Measurements from ENCODE around the gene NEAT1.

The NEAT1 gene

GRCh38 chr11:65399845-65400244, 22.8 kb upstream of the NEAT1 start:
- peaks cover 4% of the 10 kb centered on the region; the same call in 1 of the 2 replicates for H3K4me1 ChIP-seq (ENCODE audit: control insufficient read depth, insufficient read depth, low read length)
- no peak overlapping the region for H3K27ac ChIP-seq (ENCODE audit: low read depth, low read length)
- H3K9me3 ChIP-seq (ENCODE audit: control insufficient read depth, insufficient read depth, low read depth, low read length), result no peaks in the 10 kb centered on the region
- H3K4me3 ChIP-seq (ENCODE audit: low read depth, low read length), result no peak overlapping the region
- no peaks in the 10 kb centered on the region for H3K27me3 ChIP-seq (ENCODE audit: control insufficient read depth, insufficient read depth, low read length)
- H3K9ac ChIP-seq (ENCODE audit: low read length), result no peak overlapping the region
- H3K36me3 ChIP-seq (ENCODE audit: control insufficient read depth, insufficient read depth, low read length), result peaks cover 59% of the 10 kb centered on the region

- Histone ChIP-seq H3K9ac (ENCODE audit: low read length) (no peak overlapping the region), H3K36me3 (ENCODE audit: control insufficient read depth, insufficient read depth, low read length) (peaks cover 61% of the 10 kb centered on the region), H3K27ac (ENCODE audit: low read depth, low read length) (no peak overlapping the region), H3K4me3 (ENCODE audit: low read depth, low read length) (no peak overlapping the region), H3K27me3 (ENCODE audit: control insufficient read depth, insufficient read depth, low read length) (no peaks in the 10 kb centered on the region), H3K4me1 (ENCODE audit: control insufficient read depth, insufficient read depth, low read length) (peaks cover 4% of the 10 kb centered on the region; the same call in 1 of the 2 replicates), H3K9me3 (ENCODE audit: control insufficient read depth, insufficient read depth, low read depth, low read length) (no peaks in the 10 kb centered on the region)
Measured at GRCh38 chr11:65400307-65401072, 22.1 kb upstream of the NEAT1 start.

GRCh38 chr11:65401073-65401802, 21.4 kb upstream of the NEAT1 start:
- Histone ChIP-seq H3K36me3 (ENCODE audit: control insufficient read depth, insufficient read depth, low read length) (peaks cover 59% of the 10 kb centered on the region), H3K4me3 (ENCODE audit: low read depth, low read length) (no peak overlapping the region), H3K9me3 (ENCODE audit: control insufficient read depth, insufficient read depth, low read depth, low read length) (no peaks in the 10 kb centered on the region), H3K4me1 (ENCODE audit: control insufficient read depth, insufficient read depth, low read length) (peaks cover 4% of the 10 kb centered on the region; the same call in 1 of the 2 replicates), H3K27ac (ENCODE audit: low read depth, low read length) (no peak overlapping the region), H3K9ac (ENCODE audit: low read length) (no peak overlapping the region), H3K27me3 (ENCODE audit: control insufficient read depth, insufficient read depth, low read length) (no peaks in the 10 kb centered on the region)

- Histone ChIP-seq H3K27me3 (ENCODE audit: control insufficient read depth, insufficient read depth, low read length) (no peaks in the 10 kb centered on the region), H3K4me1 (ENCODE audit: control insufficient read depth, insufficient read depth, low read length) (peaks cover 4% of the 10 kb centered on the region; the same call in 1 of the 2 replicates), H3K4me3 (ENCODE audit: low read depth, low read length) (no peak overlapping the region), H3K27ac (ENCODE audit: low read depth, low read length) (no peak overlapping the region), H3K9ac (ENCODE audit: low read length) (no peak overlapping the region), H3K9me3 (ENCODE audit: control insufficient read depth, insufficient read depth, low read depth, low read length) (no peaks in the 10 kb centered on the region), H3K36me3 (ENCODE audit: control insufficient read depth, insufficient read depth, low read length) (peaks cover 58% of the 10 kb centered on the region)
Measured at GRCh38 chr11:65401803-65402248, 20.8 kb upstream of the NEAT1 start.

GRCh38 chr11:65402790-65403189, 19.8 kb upstream of the NEAT1 start:
- peaks cover 53% of the 10 kb centered on the region for H3K36me3 ChIP-seq (ENCODE audit: control insufficient read depth, insufficient read depth, low read length)
- no peak overlapping the region for H3K4me3 ChIP-seq (ENCODE audit: low read depth, low read length)
- H3K27me3 ChIP-seq (ENCODE audit: control insufficient read depth, insufficient read depth, low read length), result no peaks in the 10 kb centered on the region
- peaks cover 4% of the 10 kb centered on the region; the same call in 1 of the 2 replicates for H3K4me1 ChIP-seq (ENCODE audit: control insufficient read depth, insufficient read depth, low read length)
- no peak overlapping the region for H3K9ac ChIP-seq (ENCODE audit: low read length)
- no peak overlapping the region for H3K27ac ChIP-seq (ENCODE audit: low read depth, low read length)
- no peaks in the 10 kb centered on the region for H3K9me3 ChIP-seq (ENCODE audit: control insufficient read depth, insufficient read depth, low read depth, low read length)

- H3K27me3 ChIP-seq (ENCODE audit: control insufficient read depth, insufficient read depth, low read length), result no peaks in the 10 kb centered on the region
- no peaks in the 10 kb centered on the region for H3K9me3 ChIP-seq (ENCODE audit: control insufficient read depth, insufficient read depth, low read depth, low read length)
- no peak overlapping the region for H3K27ac ChIP-seq (ENCODE audit: low read depth, low read length)
- peaks cover 52% of the 10 kb centered on the region for H3K36me3 ChIP-seq (ENCODE audit: control insufficient read depth, insufficient read depth, low read length)
- H3K9ac ChIP-seq (ENCODE audit: low read length), result no peak overlapping the region
- peaks cover 4% of the 10 kb centered on the region; the same call in 1 of the 2 replicates for H3K4me1 ChIP-seq (ENCODE audit: control insufficient read depth, insufficient read depth, low read length)
- no peak overlapping the region for H3K4me3 ChIP-seq (ENCODE audit: low read depth, low read length)
Measured at GRCh38 chr11:65403607-65404121, 18.9 kb upstream of the NEAT1 start.

- Histone ChIP-seq H3K27ac (ENCODE audit: low read depth, low read length) (no peak overlapping the region), H3K36me3 (ENCODE audit: control insufficient read depth, insufficient read depth, low read length) (peaks cover 54% of the 10 kb centered on the region), H3K4me3 (ENCODE audit: low read depth, low read length) (no peak overlapping the region), H3K9me3 (ENCODE audit: control insufficient read depth, insufficient read depth, low read depth, low read length) (no peaks in the 10 kb centered on the region), H3K9ac (ENCODE audit: low read length) (no peak overlapping the region), H3K27me3 (ENCODE audit: control insufficient read depth, insufficient read depth, low read length) (no peaks in the 10 kb centered on the region), H3K4me1 (ENCODE audit: control insufficient read depth, insufficient read depth, low read length) (peaks cover 4% of the 10 kb centered on the region; the same call in 1 of the 2 replicates)
Measured at GRCh38 chr11:65404210-65404609, 18.4 kb upstream of the NEAT1 start.

GRCh38 chr11:65404638-65405339, 17.8 kb upstream of the NEAT1 start:
- Histone ChIP-seq H3K9me3 (ENCODE audit: control insufficient read depth, insufficient read depth, low read depth, low read length) (no peaks in the 10 kb centered on the region), H3K27me3 (ENCODE audit: control insufficient read depth, insufficient read depth, low read length) (no peaks in the 10 kb centered on the region), H3K36me3 (ENCODE audit: control insufficient read depth, insufficient read depth, low read length) (peaks cover 56% of the 10 kb centered on the region), H3K27ac (ENCODE audit: low read depth, low read length) (no peak overlapping the region), H3K4me3 (ENCODE audit: low read depth, low read length) (no peak overlapping the region), H3K4me1 (ENCODE audit: control insufficient read depth, insufficient read depth, low read length) (peaks cover 4% of the 10 kb centered on the region; the same call in 1 of the 2 replicates), H3K9ac (ENCODE audit: low read length) (no peak overlapping the region)

GRCh38 chr11:65410936-65411680, 11.5 kb upstream of the NEAT1 start:
- H3K9me3 ChIP-seq (ENCODE audit: control insufficient read depth, insufficient read depth, low read depth, low read length), result no peaks in the 10 kb centered on the region

GRCh38 chr11:65411681-65412070, 10.9 kb upstream of the NEAT1 start:
- no peak overlapping the region for H3K27ac ChIP-seq (ENCODE audit: low read depth, low read length)
- no peaks in the 10 kb centered on the region for H3K9me3 ChIP-seq (ENCODE audit: control insufficient read depth, insufficient read depth, low read depth, low read length)
- no peaks in the 10 kb centered on the region for H3K27me3 ChIP-seq (ENCODE audit: control insufficient read depth, insufficient read depth, low read length)
- H3K4me1 ChIP-seq (ENCODE audit: control insufficient read depth, insufficient read depth, low read length), result peaks cover 13% of the 10 kb centered on the region
- H3K4me3 ChIP-seq (ENCODE audit: low read depth, low read length), result no peak overlapping the region
- no peak overlapping the region for H3K9ac ChIP-seq (ENCODE audit: low read length)
- peaks cover 37% of the 10 kb centered on the region for H3K36me3 ChIP-seq (ENCODE audit: control insufficient read depth, insufficient read depth, low read length)

More at GRCh38 chr11:65410936-65411680, 11.5 kb upstream of the NEAT1 start:
- peaks cover 37% of the 10 kb centered on the region for H3K36me3 ChIP-seq (ENCODE audit: control insufficient read depth, insufficient read depth, low read length)
- H3K27me3 ChIP-seq (ENCODE audit: control insufficient read depth, insufficient read depth, low read length), result no peaks in the 10 kb centered on the region
- no peak overlapping the region for H3K4me3 ChIP-seq (ENCODE audit: low read depth, low read length)
- H3K9ac ChIP-seq (ENCODE audit: low read length), result no peak overlapping the region
- peaks cover 9% of the 10 kb centered on the region for H3K4me1 ChIP-seq (ENCODE audit: control insufficient read depth, insufficient read depth, low read length)
- H3K27ac ChIP-seq (ENCODE audit: low read depth, low read length), result no peak overlapping the region
